HG03460 (cell line): ENCODE measurements around the gene TOMM20.
"Not testable (repeated sequence)": the region's sequence is repeated elsewhere in the genome, so short reads cannot be mapped to it uniquely, and the experiment has no call there.

ENCODE experiments used
- ATAC-seq: cut with Tn5 transposase; IDR thresholded peaks from one replicate; pipeline ENCODE4 v1.9.1; 2021; ENCODE audit not compliant: unreplicated experiment

TOMM20 gene

GRCh38 chr1:235128456-235129328 is at the start of gene TOMM20:
TOMM20 (minus strand) TSS chr1:235128837; CDS start chr1:235128715, 122 bp downstream.
- ATAC-seq, result peak; percentile 93

- ATAC-seq, result no peak
Measured at GRCh38 chr1:235176486-235176885, 47.8 kb upstream of the TOMM20 start.

- ATAC-seq, result no peak
Measured at GRCh38 chr1:235169986-235170385, 41.3 kb upstream of the TOMM20 start.

- no peak for ATAC-seq
Measured at GRCh38 chr1:235168375-235168774, 39.7 kb upstream of the TOMM20 start.

GRCh38 chr1:235161685-235162327 is 33.2 kb upstream of the TOMM20 start:
- no peak for ATAC-seq

GRCh38 chr1:235160957-235161684 is 32.5 kb upstream of the TOMM20 start, which contains the start of gene RBM34:
RBM34 (minus strand) TSS chr1:235161250; CDS start chr1:235161226, 24 bp downstream.
- peak; percentile 95 for ATAC-seq

- peak; percentile 32 for ATAC-seq
Measured at GRCh38 chr1:235160383-235160956, 31.8 kb upstream of the TOMM20 start.

GRCh38 chr1:235159930-235160329 is 31.3 kb upstream of the TOMM20 start:
- not testable (repeated sequence) for ATAC-seq

- ATAC-seq, result not testable (repeated sequence)
Measured at GRCh38 chr1:235159284-235159683, 30.6 kb upstream of the TOMM20 start.

GRCh38 chr1:235158680-235159079 is 30.0 kb upstream of the TOMM20 start:
- ATAC-seq, result no peak

- no peak for ATAC-seq
Measured at GRCh38 chr1:235157150-235157549, 28.5 kb upstream of the TOMM20 start.

GRCh38 chr1:235156740-235157139 is 28.1 kb upstream of the TOMM20 start:
- ATAC-seq, result no peak

GRCh38 chr1:235156265-235156664 is 27.6 kb upstream of the TOMM20 start:
- no peak for ATAC-seq

- ATAC-seq, result no peak
Measured at GRCh38 chr1:235152235-235152634, 23.6 kb upstream of the TOMM20 start.

GRCh38 chr1:235151033-235151432 is 22.4 kb upstream of the TOMM20 start:
- ATAC-seq, result no peak

- ATAC-seq, result no peak
Measured at GRCh38 chr1:235149824-235150223, 21.2 kb upstream of the TOMM20 start.

- no peak for ATAC-seq
Measured at GRCh38 chr1:235147269-235147668, 18.6 kb upstream of the TOMM20 start.

GRCh38 chr1:235145639-235146038 is 17.0 kb upstream of the TOMM20 start:
- ATAC-seq, result no peak

- ATAC-seq, result no peak
Measured at GRCh38 chr1:235142991-235143390, 14.4 kb upstream of the TOMM20 start.

- ATAC-seq, result no peak
Measured at GRCh38 chr1:235139315-235139714, 10.7 kb upstream of the TOMM20 start.

GRCh38 chr1:235138821-235139220 is 10.2 kb upstream of the TOMM20 start:
- ATAC-seq, result no peak
